CD4-positive, alpha-beta T cell (primary cell): Measurements from ENCODE around the gene PARPBP. TPM values are rescaled to one million over a fixed set of nuclear protein-coding genes. Genes with fewer than 3 reads are reported as not detected.
"Not testable (repeated sequence)": the region's sequence is repeated elsewhere in the genome, so short reads cannot be mapped to it uniquely, and the experiment has no call there.

Experiments used
- ATAC-seq: fragments of 200-7000 bp; cut with Tn5 transposase; one replicate; pipeline ENCODE4 v1.10.0; 2022; ENCODE audit warnings: mild to moderate bottlenecking; ENCODE audit not compliant: poor library complexity
- CTCF ChIA-PET: fragments of 350-600 bp; sonication (Branson Sonifier 250); formaldehyde crosslinking; loops from one replicate; lab custom pipeline; 2021; ENCODE audit warnings: antibody characterized with exemption, inconsistent platforms; lab: Charles Lee
- POLR2A ChIA-PET: fragments of 350-600 bp; sonication (Branson Sonifier 250); formaldehyde crosslinking; loops from one replicate; lab custom pipeline; 2021; ENCODE audit warnings: antibody characterized with exemption, inconsistent platforms; lab: Charles Lee
- DNase-seq, 14 experiments: peaks; one replicate each; pipeline ENCODE4 v3.0.0-alpha.2; 2013 to 2020; ENCODE audit warnings: mixed read lengths in 2 of 14
- H3K27ac ChIP-seq, 2 donors: one replicate each; pipeline versions ENCODE4 v1.5.1 to v1.7.0; 2013; ENCODE audit warnings: low read length in 2 of 2, low read depth in 1 of 2, mild to moderate bottlenecking in 1 of 2
- H3K27me3 ChIP-seq, 2 experiments: 1 replicate in 1 of 2; 2 replicates in 1 of 2; pipeline versions ENCODE4 v1.6.1 to v1.7.0; 2013; ENCODE audit warnings: low read length in 2 of 2, control low read depth in 1 of 2, mild to moderate bottlenecking in 1 of 2, moderate library complexity in 1 of 2; ENCODE audit not compliant: insufficient read depth in 2 of 2, control insufficient read depth in 1 of 2
- H3K36me3 ChIP-seq: one replicate; pipeline ENCODE4 v1.6.1; 2013; ENCODE audit warnings: low read length, control low read depth; ENCODE audit not compliant: insufficient read depth
- H3K4me1 ChIP-seq: one replicate; pipeline ENCODE4 v1.6.1; 2013; ENCODE audit warnings: low read length, control low read depth; ENCODE audit not compliant: insufficient read depth
- H3K4me3 ChIP-seq: one replicate; pipeline ENCODE4 v1.5.1; 2013; ENCODE audit warnings: mild to moderate bottlenecking, low read length, moderate library complexity
- H3K9me3 ChIP-seq, 2 experiments: 1 replicate in 1 of 2; 2 replicates in 1 of 2; pipeline versions ENCODE4 v1.6.1 to v1.7.0; 2013; ENCODE audit warnings: low read length in 2 of 2, mild to moderate bottlenecking in 2 of 2, control low read depth in 1 of 2, moderate library complexity in 1 of 2; ENCODE audit not compliant: control insufficient read depth in 1 of 2, insufficient read depth in 1 of 2
- H3K27ac Mint-ChIP-seq: one replicate; pipeline ENCODE4 v1.8.0; 2020; ENCODE audit warnings: mixed read lengths
- H3K27me3 Mint-ChIP-seq: one replicate; pipeline ENCODE4 v1.8.0; 2021; ENCODE audit warnings: mixed read lengths
- H3K36me3 Mint-ChIP-seq: one replicate; pipeline ENCODE4 v1.8.0; 2021; ENCODE audit warnings: low read depth, mixed read lengths
- H3K4me1 Mint-ChIP-seq: one replicate; pipeline ENCODE4 v1.8.0; 2021; ENCODE audit warnings: low read depth, mixed read lengths
- H3K4me3 Mint-ChIP-seq: one replicate; pipeline ENCODE4 v1.8.0; 2020; ENCODE audit warnings: mild to moderate bottlenecking, mixed read lengths
- H3K9me3 Mint-ChIP-seq: one replicate; pipeline ENCODE4 v1.8.0; 2020; ENCODE audit warnings: mixed read lengths
- intact Hi-C, 2 experiments: fragments of 100-400 bp; cut with DNase I in 1 of 2; cut with micrococcal nuclease in 1 of 2; formaldehyde crosslinking; loops; one replicate each; pipeline versions ENCODE4 v1.15.1 to v1.9.0; 2023 to 2025; cut with DNase I, micrococcal nuclease
- polyA plus RNA-seq, 2 donors: library from polyadenylated mRNA; unstranded; fragments of 120-200 nt; gene quantifications; one replicate each; pipeline ENCODE4 v1.2.1, GENCODE V29; 2013
- total RNA-seq, 174 experiments: library from RNA in 2 of 174; stranded (reverse) in 2 of 174; gene quantifications; one replicate each; pipeline ENCODE4 v1.2.3 and lab custom pipeline; 2021 to 2026
- TF ChIP-seq, protein P1 (sequence below): fragments of 200-600 bp; IDR thresholded peaks from one replicate; pipeline ENCODE4 v1.8.0; 2022; ENCODE audit warnings: antibody characterized with exemption, mild to moderate bottlenecking

PARPBP gene, protein sequence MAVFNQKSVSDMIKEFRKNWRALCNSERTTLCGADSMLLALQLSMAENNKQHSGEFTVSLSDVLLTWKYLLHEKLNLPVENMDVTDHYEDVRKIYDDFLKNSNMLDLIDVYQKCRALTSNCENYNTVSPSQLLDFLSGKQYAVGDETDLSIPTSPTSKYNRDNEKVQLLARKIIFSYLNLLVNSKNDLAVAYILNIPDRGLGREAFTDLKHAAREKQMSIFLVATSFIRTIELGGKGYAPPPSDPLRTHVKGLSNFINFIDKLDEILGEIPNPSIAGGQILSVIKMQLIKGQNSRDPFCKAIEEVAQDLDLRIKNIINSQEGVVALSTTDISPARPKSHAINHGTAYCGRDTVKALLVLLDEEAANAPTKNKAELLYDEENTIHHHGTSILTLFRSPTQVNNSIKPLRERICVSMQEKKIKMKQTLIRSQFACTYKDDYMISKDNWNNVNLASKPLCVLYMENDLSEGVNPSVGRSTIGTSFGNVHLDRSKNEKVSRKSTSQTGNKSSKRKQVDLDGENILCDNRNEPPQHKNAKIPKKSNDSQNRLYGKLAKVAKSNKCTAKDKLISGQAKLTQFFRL
- total RNA-seq, result 1 to 10 TPM; 1.1 to 1.5 TPM
- 1.7 TPM for polyA plus RNA-seq (2013, experiment 1 of 2)
- 2.7 TPM for polyA plus RNA-seq (2013, experiment 2 of 2)
- total RNA-seq (lab: John Stamatoyannopoulos, UW), result 0.61 to 45.0 (median 3.4) reads per million in 172 experiments

DNA sequence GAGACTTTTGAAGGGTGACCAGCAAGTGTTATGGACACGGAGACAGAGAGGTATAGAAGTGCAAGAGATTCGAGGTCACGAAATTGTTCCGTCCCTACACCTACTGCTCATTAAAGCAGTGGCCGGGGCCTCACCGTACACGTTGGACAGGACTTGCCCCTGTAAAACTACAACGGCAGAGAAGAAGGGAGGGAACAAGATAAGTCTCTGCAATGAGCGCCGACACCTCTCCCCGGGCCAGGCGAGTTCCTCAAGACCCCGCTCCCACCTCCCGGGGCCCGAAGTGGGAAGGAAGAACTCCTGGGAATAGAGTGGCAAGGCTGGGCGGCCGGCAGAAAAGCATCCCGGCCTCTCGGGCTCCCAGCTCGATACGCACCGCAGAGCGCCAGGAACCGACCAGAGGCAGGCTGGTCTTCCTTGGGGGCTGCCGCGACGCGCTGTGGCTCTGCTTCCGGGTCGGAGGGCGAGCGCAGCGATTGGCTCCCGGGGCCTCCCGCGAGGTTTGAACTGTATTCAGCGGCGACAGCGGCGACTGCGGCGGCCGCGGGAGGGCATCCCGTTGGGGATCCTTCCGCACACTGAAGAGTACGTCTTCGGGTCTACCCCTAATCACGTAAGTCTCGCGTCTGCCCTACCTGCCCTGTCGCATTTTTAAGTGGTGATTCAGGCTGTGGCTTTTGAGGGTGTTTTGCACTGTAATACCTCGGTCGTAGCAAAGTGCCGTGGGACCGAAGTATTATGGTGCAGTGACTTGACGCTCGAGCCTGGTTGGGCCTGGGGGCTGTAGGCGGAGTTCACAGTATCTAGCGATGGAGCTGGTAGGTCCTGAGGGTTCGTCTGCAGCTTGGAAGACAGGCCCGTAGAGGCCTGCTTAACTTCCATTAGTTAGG, at the start of gene PARPBP, which contains the start of gene NUP37:
TSS of gene PARPBP (plus strand) at position 510 of the 890 bp plus-strand sequence. CDS start 3,706 bp downstream, outside the sequence.
TSS of gene NUP37 (minus strand) at position 441 of the 890 bp plus-strand sequence. CDS start 1,596 bp downstream, outside the sequence.
- TF ChIP-seq, protein P1, sequence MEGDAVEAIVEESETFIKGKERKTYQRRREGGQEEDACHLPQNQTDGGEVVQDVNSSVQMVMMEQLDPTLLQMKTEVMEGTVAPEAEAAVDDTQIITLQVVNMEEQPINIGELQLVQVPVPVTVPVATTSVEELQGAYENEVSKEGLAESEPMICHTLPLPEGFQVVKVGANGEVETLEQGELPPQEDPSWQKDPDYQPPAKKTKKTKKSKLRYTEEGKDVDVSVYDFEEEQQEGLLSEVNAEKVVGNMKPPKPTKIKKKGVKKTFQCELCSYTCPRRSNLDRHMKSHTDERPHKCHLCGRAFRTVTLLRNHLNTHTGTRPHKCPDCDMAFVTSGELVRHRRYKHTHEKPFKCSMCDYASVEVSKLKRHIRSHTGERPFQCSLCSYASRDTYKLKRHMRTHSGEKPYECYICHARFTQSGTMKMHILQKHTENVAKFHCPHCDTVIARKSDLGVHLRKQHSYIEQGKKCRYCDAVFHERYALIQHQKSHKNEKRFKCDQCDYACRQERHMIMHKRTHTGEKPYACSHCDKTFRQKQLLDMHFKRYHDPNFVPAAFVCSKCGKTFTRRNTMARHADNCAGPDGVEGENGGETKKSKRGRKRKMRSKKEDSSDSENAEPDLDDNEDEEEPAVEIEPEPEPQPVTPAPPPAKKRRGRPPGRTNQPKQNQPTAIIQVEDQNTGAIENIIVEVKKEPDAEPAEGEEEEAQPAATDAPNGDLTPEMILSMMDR, result no peak
- Histone ChIP-seq H3K36me3 (peaks cover 13% of the 10 kb centered on the region), H3K27ac (peak within 1 kb of the TSS; percentile 55 to 84), H3K4me1 (peaks cover 17% of the 10 kb centered on the region), H3K9me3 (no peaks in the 10 kb centered on the region), H3K4me3 (peak within 1 kb of the TSS; percentile 86), H3K27me3 (no peaks in the 10 kb centered on the region)
- intact Hi-C loops, result loop anchor here (1.0 to 10.0 kb wide), 7 partner anchors 38 to 838 kb away; partner anchors contain the start of genes DRAM1 (in 1 of the 2), GNPTAB (in 1 of the 2) and UTP20 (in 1 of the 2)
- ChIA-PET CTCF (no interaction called here), POLR2A (interaction anchor here (1.0 to 1.8 kb wide), 2 partner anchors 12 to 58 kb away, joined by 3 to 10 read pairs; partner anchors contain the start of gene WASHC3)
- H3K27me3 Mint-ChIP-seq, result no peaks in the 10 kb centered on the region
- peak; percentile 82 to 95 (median 89) for DNase-seq
- ATAC-seq, result peak; percentile 94
- H3K4me3 Mint-ChIP-seq, result peak within 1 kb of the TSS; percentile 93
- peaks cover 42% of the 10 kb centered on the region for H3K4me1 Mint-ChIP-seq
- peak within 1 kb of the TSS; percentile 92 for H3K27ac Mint-ChIP-seq
- peaks cover 42% of the 10 kb centered on the region for H3K36me3 Mint-ChIP-seq
- no peaks in the 10 kb centered on the region for H3K9me3 Mint-ChIP-seq

DNA sequence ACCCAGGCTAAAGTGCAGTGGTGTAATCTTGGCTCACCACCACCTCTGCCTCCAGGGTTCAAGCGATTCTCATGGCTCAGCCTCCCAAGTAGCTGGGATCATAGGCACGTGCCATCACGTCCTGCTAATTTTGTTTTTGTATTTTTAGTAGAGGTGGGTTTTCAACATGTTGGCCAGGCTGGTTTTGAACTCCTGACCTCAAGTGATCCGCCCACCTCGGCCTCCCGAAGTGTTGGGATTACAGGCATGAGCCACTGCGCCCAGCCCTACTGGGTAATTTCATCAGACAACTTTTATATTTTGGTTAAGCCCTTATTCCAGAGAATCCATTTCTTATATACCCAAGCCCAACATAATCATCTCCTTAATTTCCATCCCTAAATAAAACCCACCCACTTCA, 47.9 kb upstream of the PARPBP start:
- ATAC-seq, CTCF ChIA-PET, DNase-seq, H3K4me3 ChIP-seq, H3K36me3 ChIP-seq, H3K27ac Mint-ChIP-seq, H3K27ac ChIP-seq, H3K4me3 Mint-ChIP-seq, H3K4me1 ChIP-seq, H3K9me3 ChIP-seq, intact Hi-C loops, H3K27me3 Mint-ChIP-seq, H3K27me3 ChIP-seq, H3K4me1 Mint-ChIP-seq, POLR2A ChIA-PET, H3K9me3 Mint-ChIP-seq: not testable (repeated sequence)
- H3K36me3 Mint-ChIP-seq, result peaks cover 30% of the 10 kb centered on the region

DNA sequence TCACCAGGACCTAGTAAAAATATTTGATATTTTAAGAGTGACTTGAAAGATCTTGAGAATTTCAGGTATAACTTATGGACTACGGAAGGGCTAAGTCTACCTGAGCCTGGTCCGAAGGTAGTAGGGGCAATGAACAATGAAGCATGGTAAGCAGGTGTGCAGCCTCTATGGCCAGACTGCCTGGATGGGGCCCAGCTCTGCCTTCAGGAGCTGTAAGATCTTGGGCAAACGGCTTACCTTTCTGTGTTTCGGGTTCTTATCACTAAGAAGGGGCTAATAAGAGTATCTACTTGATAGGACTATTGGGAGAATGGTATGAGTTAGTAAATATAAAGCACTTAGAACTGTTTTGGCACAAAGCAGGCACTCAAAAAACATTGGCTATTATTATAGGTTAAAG, 39.1 kb upstream of the PARPBP start:
- H3K36me3 Mint-ChIP-seq, result peaks cover 92% of the 10 kb centered on the region
- TF ChIP-seq, protein P1, result no peak
- ATAC-seq, result no peak
- H3K27ac Mint-ChIP-seq, result no peak overlapping the region
- H3K4me1 ChIP-seq, result no peaks in the 10 kb centered on the region
- CTCF ChIA-PET, result no interaction called here
- intact Hi-C loops, result loop anchor here in 1 of 2 experiments (5.0 kb wide), 1 partner anchor 36 kb away; no protein-coding TSS in a partner anchor
- H3K4me1 Mint-ChIP-seq, result no peaks in the 10 kb centered on the region
- no peak overlapping the region for H3K4me3 ChIP-seq
- H3K9me3 ChIP-seq, result no peaks in the 10 kb centered on the region
- no peak overlapping the region for H3K27ac ChIP-seq
- no peak overlapping the region for H3K4me3 Mint-ChIP-seq
- POLR2A ChIA-PET, result no interaction called here
- no peaks in the 10 kb centered on the region for H3K27me3 Mint-ChIP-seq
- no peak for DNase-seq
- H3K9me3 Mint-ChIP-seq, result no peaks in the 10 kb centered on the region
- H3K27me3 ChIP-seq, result no peaks in the 10 kb centered on the region
- peaks cover 44% of the 10 kb centered on the region for H3K36me3 ChIP-seq

DNA sequence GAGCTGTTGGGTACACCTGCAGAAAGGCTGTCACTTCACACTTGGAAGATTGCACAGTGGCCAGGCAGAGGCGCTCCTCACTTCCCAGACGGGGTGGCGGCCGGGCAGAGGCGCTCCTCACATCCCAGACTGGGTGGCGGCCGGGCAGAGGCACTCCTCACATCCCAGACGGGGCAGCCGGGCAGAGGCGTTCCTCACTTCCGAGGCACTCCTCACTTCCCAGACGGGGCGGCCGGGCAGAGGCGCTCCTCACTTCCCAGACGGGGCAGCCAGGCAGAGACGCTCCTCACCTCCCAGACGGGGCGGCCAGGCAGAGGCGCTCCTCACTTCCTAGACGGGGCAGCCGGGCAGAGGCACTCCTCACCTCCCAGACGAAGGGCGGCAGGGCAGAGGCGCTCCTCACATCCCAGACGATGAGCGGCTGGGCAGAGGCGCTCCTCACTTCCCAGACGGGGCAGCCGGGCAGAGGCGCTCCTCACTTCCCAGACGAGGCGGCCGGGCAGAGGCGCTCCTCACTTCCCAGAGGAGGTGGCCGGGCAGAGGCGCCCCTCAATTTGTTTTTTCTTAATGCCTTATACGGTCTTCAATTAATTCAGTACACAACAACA, 30.7 kb upstream of the PARPBP start:
- POLR2A ChIA-PET, result not testable (repeated sequence)

More for the DNA sequence above, 30.7 kb upstream of the PARPBP start:
- H3K27me3 Mint-ChIP-seq, H3K4me1 ChIP-seq, H3K9me3 ChIP-seq, H3K4me3 ChIP-seq, H3K4me3 Mint-ChIP-seq, intact Hi-C loops, DNase-seq, ATAC-seq, H3K4me1 Mint-ChIP-seq, H3K27me3 ChIP-seq, H3K9me3 Mint-ChIP-seq, H3K27ac Mint-ChIP-seq, H3K27ac ChIP-seq, H3K36me3 ChIP-seq: not testable (repeated sequence)
- H3K36me3 Mint-ChIP-seq, result peaks cover 61% of the 10 kb centered on the region
- CTCF ChIA-PET, result interaction anchor here (0.6 to 0.7 kb wide), 2 partner anchors 20 to 1739 kb away, joined by 3 read pairs; no protein-coding TSS in a partner anchor
